ENCODE data around the gene CEP112.

- TF ChIP-seq POLR2A (IDR thresholded peaks at IDR 0.05; ENCODE audit: low read length) (no peak), GATA1 (IDR thresholded peaks at IDR 0.05; ENCODE audit: low read depth, low read length) (no peak)
These were observed 175.7 kb downstream of the CEP112 start for GRCh38 chr17:66016231-66016630.

All from erythroblast (primary cell).